ENCODE results near the gene ARHGAP15.

Gene ARHGAP15

GRCh38 chr2:143341478-143341877 lies 212.3 kb downstream of the ARHGAP15 start:
- no peak for TF ChIP-seq CTCF (IDR thresholded peaks at IDR 0.05; ENCODE audit: extremely low read depth, missing control alignments)
- DNase-seq (ENCODE audit: low spot score), result no peak

- TF ChIP-seq CTCF (IDR thresholded peaks at IDR 0.05; ENCODE audit: extremely low read depth, missing control alignments), result no peak
- DNase-seq (ENCODE audit: low spot score), result no peak
These were observed 215.6 kb downstream of the ARHGAP15 start for GRCh38 chr2:143344780-143345179.

- TF ChIP-seq CTCF (IDR thresholded peaks at IDR 0.05; ENCODE audit: extremely low read depth, missing control alignments), result no peak
- DNase-seq (ENCODE audit: low spot score), result no peak
These were observed 216.9 kb downstream of the ARHGAP15 start for GRCh38 chr2:143345887-143346787.

GRCh38 chr2:143347271-143347695 lies 218.1 kb downstream of the ARHGAP15 start:
- no peak for TF ChIP-seq CTCF (IDR thresholded peaks at IDR 0.05; ENCODE audit: extremely low read depth, missing control alignments)
- no peak for DNase-seq (ENCODE audit: low spot score)

GRCh38 chr2:143347901-143348414 lies 218.7 kb downstream of the ARHGAP15 start:
- TF ChIP-seq CTCF (IDR thresholded peaks at IDR 0.05; ENCODE audit: extremely low read depth, missing control alignments), result no peak
- no peak for DNase-seq (ENCODE audit: low spot score)

GRCh38 chr2:143354050-143354750 lies 225.0 kb downstream of the ARHGAP15 start:
- no peak for TF ChIP-seq CTCF (IDR thresholded peaks at IDR 0.05; ENCODE audit: extremely low read depth, missing control alignments)
- DNase-seq (ENCODE audit: low spot score), result no peak

GRCh38 chr2:143355870-143356269 lies 226.7 kb downstream of the ARHGAP15 start:
- DNase-seq (ENCODE audit: low spot score), result no peak
- TF ChIP-seq CTCF (IDR thresholded peaks at IDR 0.05; ENCODE audit: extremely low read depth, missing control alignments), result no peak
